IMR-90 (cell line): ENCODE measurements around the gene HYAL4.

Experiments used
- CEBPB ChIP-seq: IDR thresholded peaks from 2 replicates; pipeline ENCODE4 v1.6.1; 2012; ENCODE audit warnings: low read depth, low read length, improper control_type of control experiment
- CTCF ChIP-seq: conservative IDR thresholded peaks from 2 replicates; pipeline ENCODE4 v1.5.1; 2012; ENCODE audit warnings: mild to moderate bottlenecking, low read depth, low read length, improper control_type of control experiment
- ELK1 ChIP-seq: fragments of 150-350 bp; IDR thresholded peaks from 2 replicates; pipeline ENCODE4 v1.6.1; 2016; ENCODE audit warnings: low read depth, mild to moderate bottlenecking, low read length, moderate library complexity, borderline replicate concordance
- POLR2A ChIP-seq: IDR thresholded peaks from 2 replicates; pipeline ENCODE4 v1.6.1; 2012; ENCODE audit warnings: mild to moderate bottlenecking, low read depth, low read length

DNA sequence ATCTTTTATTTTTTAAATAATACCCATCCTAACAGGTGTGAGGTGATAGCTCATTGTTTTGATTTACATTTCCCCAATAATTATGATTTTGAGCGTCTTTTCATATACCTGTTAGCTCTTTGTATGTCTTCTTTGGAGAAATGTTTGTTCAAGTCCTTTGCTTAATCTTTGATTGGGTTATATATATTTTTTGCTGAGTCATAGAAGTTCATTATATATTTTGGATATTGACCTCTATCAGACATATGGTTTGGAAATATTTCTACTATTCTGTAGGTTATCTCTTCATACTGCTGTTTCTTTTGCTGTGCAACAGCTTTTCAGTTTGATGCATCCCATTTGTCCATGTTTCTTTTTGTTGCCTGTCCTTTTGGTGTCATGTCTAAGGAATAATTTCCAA lies 23.6 kb upstream of the HYAL4 start:
- TF ChIP-seq POLR2A (no peak), CTCF (no peak), ELK1 (no peak), CEBPB (no peak)
